Measurements from ENCODE around the gene SLC7A10. TPM values are rescaled to one million over a fixed set of nuclear protein-coding genes. Genes with fewer than 3 reads are reported as not detected.
"Not testable (repeated sequence)": the region's sequence is repeated elsewhere in the genome, so short reads cannot be mapped to it uniquely, and the experiment has no call there.

Gene SLC7A10
- total RNA-seq, 1 donor from 2014 or later: not detected

DNA sequence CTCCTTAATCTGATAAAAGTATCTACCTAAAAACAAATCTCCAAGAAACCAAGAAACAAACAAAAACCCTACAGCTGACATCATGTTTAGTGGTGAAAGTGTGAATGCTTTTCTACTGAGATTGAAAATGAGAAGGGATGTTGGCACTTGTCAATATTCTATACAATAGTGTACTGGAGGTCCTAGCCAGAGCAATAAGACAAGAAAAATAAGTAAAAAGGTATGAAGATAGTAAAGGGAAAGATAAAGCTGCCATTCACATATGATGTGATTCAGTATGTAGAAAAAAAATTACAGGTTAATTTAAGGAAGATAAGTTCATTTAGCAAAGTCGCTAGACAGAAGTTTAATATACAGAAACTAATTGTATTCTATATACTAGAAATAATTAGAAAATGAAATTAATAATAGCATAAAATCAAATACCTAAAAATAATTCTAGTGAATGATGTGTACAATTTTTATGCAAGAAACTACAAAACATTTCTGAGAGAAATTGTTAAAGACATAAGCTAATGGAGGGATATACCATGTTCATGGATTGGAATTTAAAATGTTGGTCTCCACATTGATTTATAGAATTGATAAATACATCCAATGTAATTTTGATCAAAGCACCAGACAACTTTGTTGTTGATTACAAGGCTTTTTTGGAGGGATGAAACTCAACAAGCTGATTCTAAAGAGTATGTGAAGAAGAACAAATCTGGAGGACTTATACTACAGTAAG, 2.4 kb upstream of the SLC7A10 start:
- no peak overlapping the region for H3K27ac Mint-ChIP-seq (ENCODE audit: unreplicated experiment)
- H3K4me1 Mint-ChIP-seq (ENCODE audit: unreplicated experiment): peaks cover 3% of the 10 kb centered on the region
- TF ChIP-seq CTCF (IDR thresholded peaks at IDR 0.05): no peak
- H3K27me3 Mint-ChIP-seq (ENCODE audit: unreplicated experiment): peaks cover 62% of the 10 kb centered on the region
- peaks cover 8% of the 10 kb centered on the region for H3K36me3 Mint-ChIP-seq (ENCODE audit: unreplicated experiment)
- no peak overlapping the region for H3K4me3 Mint-ChIP-seq (ENCODE audit: unreplicated experiment)
- no peak for DNase-seq (ENCODE audit: extremely low spot score, unreplicated experiment)
- H3K9me3 Mint-ChIP-seq (ENCODE audit: unreplicated experiment): peaks cover 16% of the 10 kb centered on the region

GRCh38 chr19:33227242-33227650, 1.6 kb upstream of the SLC7A10 start:
- peaks cover 3% of the 10 kb centered on the region for H3K4me1 Mint-ChIP-seq (ENCODE audit: unreplicated experiment)
- H3K27ac Mint-ChIP-seq (ENCODE audit: unreplicated experiment): no peak overlapping the region
- no peak for DNase-seq (ENCODE audit: extremely low spot score, unreplicated experiment)
- peaks cover 16% of the 10 kb centered on the region for H3K9me3 Mint-ChIP-seq (ENCODE audit: unreplicated experiment)
- peaks cover 66% of the 10 kb centered on the region for H3K27me3 Mint-ChIP-seq (ENCODE audit: unreplicated experiment)
- H3K4me3 Mint-ChIP-seq (ENCODE audit: unreplicated experiment): peak overlapping the region; percentile 40
- no peak for TF ChIP-seq CTCF (IDR thresholded peaks at IDR 0.05)
- H3K36me3 Mint-ChIP-seq (ENCODE audit: unreplicated experiment): peaks cover 8% of the 10 kb centered on the region

DNA sequence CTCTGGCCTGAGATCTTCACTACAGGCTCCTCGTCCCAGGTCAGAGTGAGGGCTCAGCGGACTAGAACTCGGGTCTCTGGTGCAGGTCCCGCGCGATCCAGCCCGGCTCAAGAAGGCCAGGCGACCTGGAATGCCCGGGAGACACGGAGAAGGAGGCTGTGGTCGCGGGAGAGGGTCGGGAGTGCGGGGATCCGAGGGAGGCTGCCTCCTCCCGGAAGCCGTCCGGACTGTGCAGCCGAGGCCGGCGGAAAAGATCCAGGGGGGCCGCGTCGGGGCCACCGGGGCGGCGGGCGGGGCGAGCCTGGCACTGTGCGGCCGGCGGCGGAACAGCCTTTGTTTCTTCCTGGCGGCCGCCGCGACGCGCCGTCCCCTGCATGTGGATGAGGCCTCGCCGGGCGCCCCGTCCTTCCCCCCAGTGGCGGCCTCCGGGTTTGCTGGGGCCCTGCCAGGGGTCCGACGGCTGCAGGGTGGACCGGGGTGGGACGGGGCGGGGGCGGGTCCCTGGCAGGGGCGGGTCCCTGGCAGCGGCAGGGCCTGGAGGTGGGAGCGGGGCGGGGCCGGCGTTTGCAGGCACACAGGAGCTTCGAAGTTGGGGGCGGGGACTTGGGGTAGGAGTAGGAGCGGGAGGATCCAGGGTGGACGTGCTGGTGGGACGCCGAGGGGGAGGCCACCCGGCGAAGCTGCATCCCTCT, 1.0 kb upstream of the SLC7A10 start:
- H3K27me3 Mint-ChIP-seq (ENCODE audit: unreplicated experiment): peaks cover 66% of the 10 kb centered on the region
- no peak for TF ChIP-seq CTCF (IDR thresholded peaks at IDR 0.05)
- H3K9me3 Mint-ChIP-seq (ENCODE audit: unreplicated experiment): peaks cover 16% of the 10 kb centered on the region
- peaks cover 3% of the 10 kb centered on the region for H3K4me1 Mint-ChIP-seq (ENCODE audit: unreplicated experiment)
- H3K27ac Mint-ChIP-seq (ENCODE audit: unreplicated experiment): no peak overlapping the region
- no peak for DNase-seq (ENCODE audit: extremely low spot score, unreplicated experiment)
- peak overlapping the region; percentile 40 for H3K4me3 Mint-ChIP-seq (ENCODE audit: unreplicated experiment)
- H3K36me3 Mint-ChIP-seq (ENCODE audit: unreplicated experiment): peaks cover 8% of the 10 kb centered on the region

GRCh38 chr19:33224694-33225457, 774 bp downstream of the SLC7A10 start:
- Mint-ChIP-seq H3K27me3 (ENCODE audit: unreplicated experiment) (peaks cover 66% of the 10 kb centered on the region), H3K4me1 (ENCODE audit: unreplicated experiment) (peaks cover 3% of the 10 kb centered on the region), H3K4me3 (ENCODE audit: unreplicated experiment) (no peak overlapping the region), H3K27ac (ENCODE audit: unreplicated experiment) (no peak overlapping the region), H3K9me3 (ENCODE audit: unreplicated experiment) (peaks cover 16% of the 10 kb centered on the region), H3K36me3 (ENCODE audit: unreplicated experiment) (peaks cover 8% of the 10 kb centered on the region)
- DNase-seq (ENCODE audit: extremely low spot score, unreplicated experiment): no peak
- no peak for TF ChIP-seq CTCF (IDR thresholded peaks at IDR 0.05)

- H3K4me3 Mint-ChIP-seq (ENCODE audit: unreplicated experiment); H3K4me1 Mint-ChIP-seq (ENCODE audit: unreplicated experiment); H3K36me3 Mint-ChIP-seq (ENCODE audit: unreplicated experiment); H3K9me3 Mint-ChIP-seq (ENCODE audit: unreplicated experiment); DNase-seq (ENCODE audit: extremely low spot score, unreplicated experiment); H3K27ac Mint-ChIP-seq (ENCODE audit: unreplicated experiment): not testable (repeated sequence)
- peaks cover 47% of the 10 kb centered on the region for H3K27me3 Mint-ChIP-seq (ENCODE audit: unreplicated experiment)
Measured at GRCh38 chr19:33222255-33222654, 3.4 kb downstream of the SLC7A10 start.

Data from osteocyte (in vitro differentiated cells).